DND-41 (cell line): ENCODE measurements around the gene ECSIT.

Experiments
- EZH2 ChIP-seq: IDR thresholded peaks from 3 replicates; pipeline ENCODE4 v1.6.1; 2012; ENCODE audit warnings: borderline replicate concordance, low read depth, mild to moderate bottlenecking, moderate library complexity, low read length, inconsistent platforms; ENCODE audit not compliant: severe bottlenecking
- TF ChIP-seq, protein P1 (sequence below): IDR thresholded peaks from 2 replicates; pipeline ENCODE4 v1.5.1; 2012; ENCODE audit warnings: borderline replicate concordance, low read length, moderate library complexity, mild to moderate bottlenecking; ENCODE audit not compliant: poor library complexity, severe bottlenecking; ENCODE audit errors: extremely low read depth

DNA sequence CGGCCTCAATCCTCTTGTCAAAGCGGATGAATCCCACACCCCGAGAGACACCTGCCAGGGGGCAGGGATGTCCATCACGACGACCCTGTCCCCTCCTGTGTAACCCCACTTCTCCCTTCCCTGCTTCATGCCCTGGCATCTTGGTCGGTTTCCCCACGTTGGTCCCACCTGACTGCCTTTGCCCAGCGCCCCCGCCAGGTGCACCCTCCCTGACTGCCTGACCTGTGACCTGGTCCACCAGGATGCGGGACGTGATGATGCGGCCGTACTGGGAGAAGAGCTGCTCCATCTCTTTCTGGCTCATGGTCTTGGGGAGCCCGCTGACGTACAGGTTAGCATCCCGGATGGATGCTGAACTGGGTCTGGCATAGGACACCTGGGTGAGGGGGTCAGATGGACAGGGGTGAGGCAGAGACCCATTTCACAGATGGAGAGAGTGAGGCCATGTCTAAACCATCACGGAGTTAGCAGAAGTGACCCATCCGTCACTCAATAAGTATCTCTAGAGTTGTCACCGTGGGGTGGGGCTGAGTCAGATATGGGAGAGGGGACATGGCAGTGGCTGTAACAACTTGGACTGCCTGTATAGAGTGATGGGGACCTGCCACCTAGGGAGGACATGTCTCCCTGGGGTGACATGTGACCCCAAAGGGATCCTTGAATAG is 70.6 kb downstream of the ECSIT start:
- TF ChIP-seq, protein P1, sequence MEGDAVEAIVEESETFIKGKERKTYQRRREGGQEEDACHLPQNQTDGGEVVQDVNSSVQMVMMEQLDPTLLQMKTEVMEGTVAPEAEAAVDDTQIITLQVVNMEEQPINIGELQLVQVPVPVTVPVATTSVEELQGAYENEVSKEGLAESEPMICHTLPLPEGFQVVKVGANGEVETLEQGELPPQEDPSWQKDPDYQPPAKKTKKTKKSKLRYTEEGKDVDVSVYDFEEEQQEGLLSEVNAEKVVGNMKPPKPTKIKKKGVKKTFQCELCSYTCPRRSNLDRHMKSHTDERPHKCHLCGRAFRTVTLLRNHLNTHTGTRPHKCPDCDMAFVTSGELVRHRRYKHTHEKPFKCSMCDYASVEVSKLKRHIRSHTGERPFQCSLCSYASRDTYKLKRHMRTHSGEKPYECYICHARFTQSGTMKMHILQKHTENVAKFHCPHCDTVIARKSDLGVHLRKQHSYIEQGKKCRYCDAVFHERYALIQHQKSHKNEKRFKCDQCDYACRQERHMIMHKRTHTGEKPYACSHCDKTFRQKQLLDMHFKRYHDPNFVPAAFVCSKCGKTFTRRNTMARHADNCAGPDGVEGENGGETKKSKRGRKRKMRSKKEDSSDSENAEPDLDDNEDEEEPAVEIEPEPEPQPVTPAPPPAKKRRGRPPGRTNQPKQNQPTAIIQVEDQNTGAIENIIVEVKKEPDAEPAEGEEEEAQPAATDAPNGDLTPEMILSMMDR: no peak
- TF ChIP-seq EZH2: no peak
